H1 (cell line): ENCODE measurements around the gene SS18L1. TPM values are rescaled to one million over a fixed set of nuclear protein-coding genes. Genes with fewer than 3 reads are reported as not detected.

Experiments
- CHD7 ChIP-seq: fragments of 300-600 bp; sonication (generic); IDR thresholded peaks from 2 replicates; pipeline ENCODE4 v1.7.1; 2012; ENCODE audit warnings: low read length, moderate library complexity, mild to moderate bottlenecking, inconsistent platforms; ENCODE audit not compliant: insufficient replicate concordance
- MAX ChIP-seq: IDR thresholded peaks from 2 replicates; pipeline ENCODE4 v1.6.1; 2012; ENCODE audit warnings: inconsistent platforms
- TCF12 ChIP-seq: IDR thresholded peaks from 2 replicates; pipeline ENCODE4 v1.6.1; 2011; ENCODE audit warnings: low read depth, mild to moderate bottlenecking, low read length
- polyA plus RNA-seq, 7 experiments: library from polyadenylated mRNA; depleted of rRNA in 3 of 7; stranded (reverse) in 5 of 7; unstranded in 2 of 7; fragments of >200 nt in 5 of 7; fragments of 200-250 nt in 2 of 7; gene quantifications; 1 replicate in 5 of 7; 2 replicates in 1 of 7; 4 replicates in 1 of 7; pipeline versions ENCODE4 v1.2.1 to v1.2.3, GENCODE V29; 2011 to 2013; ENCODE audit warnings: missing spikeins in 2 of 7, mixed read lengths in 2 of 7
- total RNA-seq: library from RNA; stranded (reverse); fragmentation: NEBNext Ultra II Directional; extraction: Animal tissue kit (Norgen Biotek cat#: 25700); gene quantifications from 2 replicates; pipeline ENCODE4 v1.2.1, GENCODE V29; 2021

SS18L1 gene
- total and polyA plus RNA-seq, 2 of the 8 experiments (the other 6 are each of a cell fraction or from before 2014, with no cell fraction given): 28.4 to 29.7 TPM

GRCh38 chr20:62212299-62212698 lies 68.7 kb downstream of the SS18L1 start (continued):
- TF ChIP-seq CHD7 (no peak), TCF12 (no peak), MAX (no peak)
- TF ChIP-seq, all 59 proteins: peak for 0
